Measurements from ENCODE around the gene CBY3.

DNA sequence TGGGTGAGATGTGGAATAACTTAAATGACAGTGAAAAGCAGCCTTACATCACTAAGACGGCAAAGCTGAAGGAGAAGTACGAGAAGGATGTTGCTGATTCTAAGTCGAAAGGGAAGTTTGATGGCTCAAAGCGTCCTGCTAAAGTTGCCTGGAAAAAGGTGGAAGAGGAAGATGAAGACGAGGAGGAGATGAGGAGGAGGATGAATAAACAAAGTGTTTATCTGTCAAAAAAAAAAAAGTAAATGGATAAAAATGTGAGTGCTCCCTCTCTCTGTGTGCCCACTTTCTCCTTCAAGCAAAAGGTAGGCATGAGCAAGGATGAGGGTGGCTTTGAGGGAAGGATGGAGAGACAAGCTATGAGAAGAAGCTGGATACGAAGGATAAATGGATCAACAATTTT, 13.7 kb upstream of the CBY3 start:
- TF ChIP-seq, protein P1, sequence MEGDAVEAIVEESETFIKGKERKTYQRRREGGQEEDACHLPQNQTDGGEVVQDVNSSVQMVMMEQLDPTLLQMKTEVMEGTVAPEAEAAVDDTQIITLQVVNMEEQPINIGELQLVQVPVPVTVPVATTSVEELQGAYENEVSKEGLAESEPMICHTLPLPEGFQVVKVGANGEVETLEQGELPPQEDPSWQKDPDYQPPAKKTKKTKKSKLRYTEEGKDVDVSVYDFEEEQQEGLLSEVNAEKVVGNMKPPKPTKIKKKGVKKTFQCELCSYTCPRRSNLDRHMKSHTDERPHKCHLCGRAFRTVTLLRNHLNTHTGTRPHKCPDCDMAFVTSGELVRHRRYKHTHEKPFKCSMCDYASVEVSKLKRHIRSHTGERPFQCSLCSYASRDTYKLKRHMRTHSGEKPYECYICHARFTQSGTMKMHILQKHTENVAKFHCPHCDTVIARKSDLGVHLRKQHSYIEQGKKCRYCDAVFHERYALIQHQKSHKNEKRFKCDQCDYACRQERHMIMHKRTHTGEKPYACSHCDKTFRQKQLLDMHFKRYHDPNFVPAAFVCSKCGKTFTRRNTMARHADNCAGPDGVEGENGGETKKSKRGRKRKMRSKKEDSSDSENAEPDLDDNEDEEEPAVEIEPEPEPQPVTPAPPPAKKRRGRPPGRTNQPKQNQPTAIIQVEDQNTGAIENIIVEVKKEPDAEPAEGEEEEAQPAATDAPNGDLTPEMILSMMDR (IDR thresholded peaks at IDR 0.05 in 4 of 5, conservative IDR thresholded peaks at IDR 0.05 in 1 of 5): no peak
- no peak for TF ChIP-seq POLR2A (IDR thresholded peaks at IDR 0.05)
